GM12873 (cell line): Measurements from ENCODE around the gene SYT1.

Experiments
- TF ChIP-seq, protein P1 (sequence below): IDR thresholded peaks from 2 replicates; pipeline ENCODE4 v1.5.1; 2012; ENCODE audit warnings: low read depth, mild to moderate bottlenecking, moderate library complexity, low read length, control low read depth; ENCODE audit not compliant: insufficient read depth; ENCODE audit errors: missing control alignments

The SYT1 gene

DNA sequence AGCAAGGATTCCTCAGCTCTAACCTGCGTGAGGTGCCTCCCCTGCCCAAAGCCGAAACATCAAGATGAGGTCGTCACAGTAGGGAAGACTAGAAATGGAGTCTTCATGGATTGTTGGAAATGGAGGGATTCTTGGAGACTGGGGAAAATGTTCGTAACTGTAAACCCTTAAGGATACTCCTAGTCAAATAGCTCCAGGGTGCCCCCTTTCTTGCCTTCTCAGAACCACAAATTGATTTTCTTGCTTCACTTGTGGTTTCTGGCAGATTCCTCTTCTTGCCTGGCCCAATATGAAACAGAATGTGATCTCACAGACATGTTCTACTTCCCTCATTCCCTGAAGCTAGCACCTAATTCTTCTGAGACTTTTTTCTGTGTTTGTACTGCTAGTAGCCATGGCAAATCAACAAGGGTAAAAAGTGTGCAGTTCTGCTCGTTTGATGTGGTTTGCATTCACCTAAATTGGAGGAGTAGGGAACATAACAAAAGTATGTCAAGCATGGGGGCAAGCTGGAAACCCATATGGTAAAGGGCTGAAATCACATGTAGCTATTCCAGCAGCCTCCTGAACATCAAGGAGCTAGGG lies 494.2 kb downstream of the SYT1 start:
- TF ChIP-seq, protein P1, sequence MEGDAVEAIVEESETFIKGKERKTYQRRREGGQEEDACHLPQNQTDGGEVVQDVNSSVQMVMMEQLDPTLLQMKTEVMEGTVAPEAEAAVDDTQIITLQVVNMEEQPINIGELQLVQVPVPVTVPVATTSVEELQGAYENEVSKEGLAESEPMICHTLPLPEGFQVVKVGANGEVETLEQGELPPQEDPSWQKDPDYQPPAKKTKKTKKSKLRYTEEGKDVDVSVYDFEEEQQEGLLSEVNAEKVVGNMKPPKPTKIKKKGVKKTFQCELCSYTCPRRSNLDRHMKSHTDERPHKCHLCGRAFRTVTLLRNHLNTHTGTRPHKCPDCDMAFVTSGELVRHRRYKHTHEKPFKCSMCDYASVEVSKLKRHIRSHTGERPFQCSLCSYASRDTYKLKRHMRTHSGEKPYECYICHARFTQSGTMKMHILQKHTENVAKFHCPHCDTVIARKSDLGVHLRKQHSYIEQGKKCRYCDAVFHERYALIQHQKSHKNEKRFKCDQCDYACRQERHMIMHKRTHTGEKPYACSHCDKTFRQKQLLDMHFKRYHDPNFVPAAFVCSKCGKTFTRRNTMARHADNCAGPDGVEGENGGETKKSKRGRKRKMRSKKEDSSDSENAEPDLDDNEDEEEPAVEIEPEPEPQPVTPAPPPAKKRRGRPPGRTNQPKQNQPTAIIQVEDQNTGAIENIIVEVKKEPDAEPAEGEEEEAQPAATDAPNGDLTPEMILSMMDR: no peak

DNA sequence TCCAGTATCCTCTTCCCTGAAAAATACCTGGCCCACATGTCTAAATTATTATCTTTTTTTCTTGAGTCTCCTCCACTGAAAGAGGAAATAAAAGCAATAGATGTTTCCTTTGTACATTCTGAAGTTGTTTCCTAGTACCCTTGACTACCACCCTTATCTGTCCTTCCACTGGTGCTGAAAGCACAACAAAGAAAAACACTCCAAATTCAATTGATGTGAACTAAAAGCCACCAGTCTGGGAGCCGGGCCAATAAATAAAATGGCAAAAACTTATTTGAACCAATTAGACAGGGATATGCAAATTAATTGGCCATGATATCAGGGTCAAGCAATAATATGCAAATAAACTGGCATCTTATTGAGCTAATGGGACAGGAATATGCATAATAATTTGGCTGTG lies 495.7 kb downstream of the SYT1 start:
- TF ChIP-seq, protein P1: no peak

DNA sequence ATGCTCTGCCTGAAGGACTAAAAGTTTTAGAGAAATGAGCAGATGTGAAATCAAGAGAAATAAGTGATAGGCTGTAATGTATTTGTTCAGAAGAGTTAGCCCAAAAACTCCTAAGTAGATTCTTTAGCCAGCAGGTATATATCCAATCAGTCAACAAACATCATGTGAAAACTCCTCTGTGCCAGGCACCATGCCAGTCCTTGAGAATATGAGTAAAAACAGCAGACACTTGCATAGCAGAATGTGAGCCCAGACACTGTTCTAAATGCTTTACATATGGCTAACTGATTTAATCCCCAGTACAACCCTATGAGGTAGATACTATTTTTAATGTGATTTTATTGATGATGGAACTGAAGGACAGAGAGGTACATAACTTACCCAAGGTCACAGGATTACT lies 496.4 kb downstream of the SYT1 start:
- TF ChIP-seq, protein P1: no peak

DNA sequence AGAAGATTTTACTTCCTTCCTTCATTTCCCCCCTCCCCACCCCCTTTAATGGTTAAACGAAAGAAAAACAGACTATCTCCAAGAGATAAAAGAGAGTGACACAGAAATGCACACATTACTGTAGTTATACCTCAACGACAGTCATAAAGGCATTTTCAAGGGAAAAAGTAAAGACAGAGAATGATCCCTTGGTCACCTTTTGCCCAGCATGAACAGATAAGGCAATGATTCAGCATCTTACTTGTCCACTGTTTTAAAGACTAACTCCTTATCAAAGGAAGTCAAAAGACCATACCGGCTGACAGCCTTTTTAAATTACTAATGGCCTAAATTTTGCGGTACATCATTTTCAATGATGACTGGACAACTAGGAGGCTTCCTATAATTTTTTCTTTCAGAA lies 499.6 kb downstream of the SYT1 start:
- TF ChIP-seq, protein P1: no peak

DNA sequence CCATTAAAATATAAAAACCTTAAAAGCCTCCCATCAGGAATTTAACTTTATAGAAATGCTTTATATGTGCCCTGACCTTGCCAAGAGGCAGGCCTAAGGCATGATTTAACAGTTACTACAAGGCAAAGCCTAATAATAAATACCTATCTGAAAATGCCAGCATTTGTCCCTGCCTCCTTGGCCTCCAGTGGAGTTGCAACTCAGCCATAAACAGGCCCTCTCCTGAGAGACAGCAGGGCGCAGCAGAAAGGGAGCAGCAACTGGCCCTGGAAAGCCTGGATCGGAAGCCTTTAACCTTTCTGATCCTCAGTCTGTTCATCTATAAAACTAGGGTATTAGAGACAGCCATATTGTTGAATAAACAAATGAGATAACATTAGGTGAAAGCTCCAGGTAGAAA lies 501.8 kb downstream of the SYT1 start:
- TF ChIP-seq, protein P1: no peak

DNA sequence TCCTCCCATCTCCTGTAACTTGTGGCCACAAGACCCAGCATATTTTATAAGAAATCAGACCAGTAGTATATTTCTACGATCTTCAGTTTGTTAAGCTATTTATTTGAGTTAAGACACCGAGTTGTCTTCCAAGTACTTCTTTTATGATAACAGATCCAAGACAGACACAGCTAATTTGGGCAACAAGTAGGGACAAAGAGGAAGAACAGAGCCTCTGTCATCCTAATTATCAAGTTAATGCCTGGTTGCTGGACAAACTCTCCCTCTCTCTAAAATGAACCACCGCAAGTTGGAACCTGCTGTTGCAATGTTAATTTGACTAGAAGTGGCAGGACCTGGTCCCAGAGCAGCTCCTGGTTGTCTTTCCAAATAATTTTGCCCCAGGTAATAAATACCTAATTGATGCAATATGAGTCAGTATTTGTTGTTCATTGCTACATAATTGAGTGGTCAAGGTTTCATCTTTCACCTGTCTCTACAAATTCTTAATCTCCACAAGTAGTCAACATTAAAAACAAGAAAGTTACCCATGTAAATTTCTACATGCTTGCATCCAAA lies 502.5 kb downstream of the SYT1 start:
- TF ChIP-seq, protein P1: no peak

DNA sequence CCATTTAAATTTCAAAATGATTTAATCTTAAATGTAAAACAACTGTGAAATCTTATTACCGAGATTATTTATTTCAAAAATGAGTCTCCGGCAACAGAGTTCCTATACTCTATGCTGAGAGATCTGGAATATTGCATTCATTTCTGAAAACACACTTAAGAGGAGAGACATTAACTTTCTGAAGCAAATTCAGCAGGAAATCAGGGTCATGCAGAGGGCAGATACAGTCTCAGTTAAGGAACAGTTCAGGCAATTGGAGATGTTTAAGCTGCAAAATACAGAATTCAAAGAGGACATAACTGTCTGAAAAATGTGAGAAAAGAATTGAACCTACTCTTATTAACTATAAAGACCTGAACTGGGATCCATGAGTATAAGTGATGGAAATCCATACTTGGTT lies 505.4 kb downstream of the SYT1 start:
- TF ChIP-seq, protein P1: no peak
